NCI-H510A treated with DMSO at 0.1 percent for 48 hours (cell line): ENCODE data around the gene RHOD.

Experiments
- DNase-seq: peaks from one replicate; lab custom pipeline; 2025; lab: John Stamatoyannopoulos, UW

RHOD gene

DNA sequence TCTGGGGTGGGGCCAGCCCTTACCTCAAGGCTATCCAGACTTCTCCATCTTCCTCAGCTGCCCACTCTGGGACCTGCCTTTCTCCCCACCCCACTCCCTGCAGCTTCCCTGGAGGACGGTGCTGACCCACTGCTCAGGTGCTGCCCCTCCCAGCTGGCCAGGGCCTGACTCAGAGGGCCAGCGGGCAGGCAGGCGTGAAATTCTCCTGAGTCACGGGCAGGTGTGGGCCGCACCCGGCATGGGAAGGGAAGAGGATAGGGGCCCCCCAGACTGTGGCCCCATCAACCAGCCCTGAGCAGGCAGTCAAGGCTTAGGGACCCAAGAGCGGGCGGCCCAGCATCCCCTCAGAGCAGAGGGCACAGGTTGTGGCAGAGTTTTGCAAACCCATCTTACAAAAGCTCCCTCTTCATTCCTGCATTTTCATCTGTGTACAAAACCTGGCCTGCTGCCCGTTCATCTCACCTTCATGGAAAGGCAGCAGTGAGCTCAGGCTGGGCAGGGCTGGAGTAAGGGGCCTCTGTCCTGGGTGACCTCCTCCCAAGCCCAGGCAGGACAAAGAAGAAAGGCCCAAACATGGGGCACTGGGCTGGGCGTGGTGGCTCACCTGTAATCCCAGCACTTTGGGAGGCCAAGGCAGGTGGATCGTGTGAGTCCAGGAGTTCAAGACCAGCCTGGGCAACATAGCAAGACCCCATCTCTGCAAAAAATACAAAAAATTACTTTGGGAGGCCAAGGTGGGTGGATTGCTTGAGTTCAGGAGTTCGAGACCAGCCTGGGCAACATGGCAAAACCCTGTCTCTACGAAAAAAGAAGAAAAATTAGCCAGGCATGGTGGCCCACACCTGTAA, 6.1 kb downstream of the RHOD start:
- no peak for DNase-seq

DNA sequence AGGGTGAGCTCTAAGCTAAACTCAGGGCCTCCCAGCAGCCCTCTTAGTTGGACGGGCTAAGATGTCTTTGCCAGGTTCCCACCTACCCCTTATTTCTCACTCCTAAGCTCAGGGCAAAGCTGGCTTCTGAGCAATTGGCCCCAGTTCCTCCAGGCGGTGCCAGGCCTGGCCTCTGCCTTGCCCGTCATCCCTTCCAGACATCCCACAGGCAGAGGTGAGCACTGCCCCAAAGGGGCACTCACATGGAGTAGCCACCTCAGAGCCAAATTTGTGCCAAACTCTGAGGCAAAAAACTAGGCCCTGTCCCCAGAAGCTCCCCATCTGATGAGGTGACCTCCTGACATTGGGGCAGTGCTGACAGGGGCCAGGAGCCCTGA, 9.7 kb downstream of the RHOD start:
- DNase-seq: no peak

DNA sequence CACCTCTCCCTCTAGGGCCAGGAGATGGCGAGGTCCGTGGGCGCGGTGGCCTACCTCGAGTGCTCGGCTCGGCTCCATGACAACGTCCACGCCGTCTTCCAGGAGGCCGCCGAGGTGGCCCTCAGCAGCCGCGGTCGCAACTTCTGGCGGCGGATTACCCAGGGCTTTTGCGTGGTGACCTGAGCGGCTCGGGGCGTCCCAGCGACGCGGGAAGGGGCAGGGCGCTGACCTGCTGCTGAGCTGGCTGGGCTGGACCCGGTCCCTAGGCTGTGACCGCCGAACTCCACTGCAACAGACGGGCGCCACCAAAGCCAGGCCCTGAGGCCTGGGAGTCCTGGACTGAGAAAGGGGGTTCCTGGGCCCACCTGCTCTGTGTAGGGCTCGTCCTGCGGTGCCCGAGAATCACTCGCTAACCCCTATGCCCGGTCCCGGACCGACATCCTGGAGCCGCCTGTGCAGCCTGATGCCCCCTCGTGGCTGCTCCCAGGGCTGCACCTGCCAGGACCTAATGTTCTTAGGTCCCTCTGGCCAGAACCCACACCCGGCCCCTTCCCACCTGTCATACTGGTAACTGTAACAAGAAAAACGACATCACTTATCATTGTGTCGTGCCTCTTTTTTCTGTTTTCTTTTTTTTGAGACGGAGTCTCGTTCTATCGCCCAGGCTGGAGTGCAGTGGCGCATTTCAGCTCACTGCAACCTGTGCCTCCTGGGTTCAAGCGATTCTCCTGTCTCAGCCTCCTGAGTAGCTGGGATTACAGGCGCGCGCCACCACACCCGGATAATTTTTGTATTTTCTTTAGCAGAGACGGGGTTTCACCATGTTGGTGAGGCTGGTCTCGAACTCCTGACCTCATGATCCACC, 15.0 kb downstream of the RHOD start:
- peak; percentile 25 for DNase-seq

DNA sequence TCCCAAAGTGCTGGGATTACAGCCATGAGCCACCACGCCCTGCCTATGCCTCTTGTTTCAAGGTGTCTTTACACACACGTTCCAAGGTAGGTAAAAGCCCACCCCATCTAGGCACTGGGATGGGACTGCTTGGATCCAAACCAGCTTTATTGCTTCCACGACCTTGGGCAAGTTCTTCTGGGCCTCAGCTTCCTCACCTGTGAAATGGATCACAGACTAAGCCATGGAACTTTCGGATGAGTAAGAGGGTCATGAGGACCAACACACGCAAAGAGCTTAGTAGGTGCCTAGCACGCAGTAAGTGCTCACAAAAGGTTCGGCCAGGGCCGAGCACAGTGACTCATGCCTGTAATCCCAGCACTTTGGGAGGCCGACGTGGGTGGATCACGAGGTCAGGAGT, 15.6 kb downstream of the RHOD start:
- no peak for DNase-seq

DNA sequence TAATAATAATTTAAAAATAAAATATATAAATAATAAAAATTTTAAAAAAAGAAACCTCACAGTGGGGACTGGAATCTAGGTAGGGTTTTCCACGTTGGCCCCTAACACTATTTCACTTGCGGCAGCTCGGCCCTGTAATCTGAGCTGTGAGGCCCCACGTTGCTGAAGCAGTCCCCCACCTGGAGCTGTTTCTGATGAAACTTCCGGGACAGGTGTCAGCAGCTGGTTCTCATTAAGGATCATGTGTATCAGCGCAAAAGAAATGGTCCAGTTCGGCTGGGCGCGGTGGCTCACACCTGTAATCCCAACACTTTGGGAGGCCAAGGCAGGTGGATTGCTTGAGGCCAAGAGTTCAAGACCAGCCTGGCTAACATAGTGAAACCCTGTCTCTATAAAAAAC, 17.3 kb downstream of the RHOD start:
- no peak for DNase-seq

DNA sequence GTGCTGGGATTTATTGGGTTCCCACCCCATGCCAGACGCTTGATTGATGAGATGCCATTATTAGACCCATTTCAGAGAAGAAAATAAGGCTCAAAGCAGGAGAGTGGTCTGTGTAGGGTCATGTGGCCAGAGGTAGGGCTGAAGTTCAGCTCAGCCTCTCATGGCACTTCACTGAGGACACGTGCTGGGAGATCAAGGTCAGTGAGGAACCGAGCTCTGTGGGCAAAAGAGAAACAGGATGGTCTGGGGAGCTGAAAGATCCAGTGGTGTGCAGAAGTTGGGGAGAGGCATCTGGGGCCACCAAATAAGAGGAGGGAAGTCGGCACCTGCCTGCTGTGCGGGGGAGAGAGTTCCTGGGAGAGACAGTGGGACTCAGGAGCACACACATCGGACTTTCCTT, 19.6 kb downstream of the RHOD start:
- DNase-seq: no peak

DNA sequence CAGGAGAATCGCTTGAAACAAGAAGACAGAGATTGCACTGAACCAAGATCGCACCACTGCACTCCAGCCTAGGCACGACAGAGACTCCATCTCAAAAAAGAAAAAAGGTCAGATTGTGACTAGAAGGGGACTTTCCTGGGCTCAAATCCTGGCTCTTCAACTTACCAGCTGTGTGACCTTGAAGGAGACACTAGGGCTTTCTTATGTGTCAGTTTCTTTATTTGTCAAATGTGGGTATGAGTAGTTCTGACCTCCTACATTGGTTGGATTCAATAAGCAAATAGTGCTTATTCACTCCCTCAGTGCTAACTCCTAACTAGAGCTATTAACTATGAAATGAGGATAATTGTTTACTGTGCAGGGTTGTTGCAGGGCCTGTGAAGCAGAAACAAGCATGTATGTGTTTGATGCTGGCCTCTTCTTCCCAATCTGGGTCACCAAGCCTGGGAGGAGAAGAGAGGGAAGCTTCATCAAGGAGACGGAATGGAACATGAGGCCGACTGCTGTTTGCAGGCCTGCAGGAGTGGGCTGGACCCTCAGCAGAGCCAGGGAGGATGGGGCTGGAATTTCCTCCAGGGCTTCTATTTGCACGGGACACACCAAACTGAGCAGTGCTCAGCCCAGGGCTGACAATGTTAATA, 22.5 kb downstream of the RHOD start:
- DNase-seq: no peak

DNA sequence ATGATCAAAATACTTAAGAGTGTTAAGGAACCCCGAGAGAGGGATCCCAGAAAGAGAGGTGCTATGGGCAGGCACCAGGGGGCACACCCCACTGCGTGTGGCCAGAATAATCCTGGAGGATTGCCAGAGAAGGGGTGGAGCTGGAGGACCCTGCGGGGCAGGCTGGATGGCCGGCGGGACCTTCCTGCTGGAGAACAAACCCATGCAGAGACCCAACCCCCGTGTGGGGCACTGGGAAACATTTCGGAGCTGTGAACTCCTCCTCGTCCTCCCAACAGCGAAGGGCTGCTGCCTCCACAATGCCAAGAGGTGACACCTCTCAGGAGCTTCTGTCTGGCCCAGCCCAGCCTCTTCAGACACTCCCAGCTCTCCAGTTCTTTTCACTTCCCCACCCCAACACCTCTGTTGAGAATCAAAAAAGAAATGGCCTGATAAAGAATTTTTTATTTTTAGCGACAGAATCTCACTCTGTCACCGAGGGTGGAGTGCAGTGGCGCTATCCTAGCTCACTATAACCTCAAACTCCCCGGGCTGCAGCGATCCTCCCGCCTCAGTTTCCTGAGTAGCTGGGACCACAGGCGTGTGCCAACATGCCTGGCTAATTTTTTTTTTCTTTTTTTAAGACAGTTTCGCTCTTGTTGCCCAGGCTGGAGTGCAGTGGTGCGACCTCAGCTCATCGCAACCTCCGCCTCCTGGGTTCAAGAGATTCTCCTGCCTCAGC, 25.6 kb downstream of the RHOD start:
- no peak for DNase-seq

DNA sequence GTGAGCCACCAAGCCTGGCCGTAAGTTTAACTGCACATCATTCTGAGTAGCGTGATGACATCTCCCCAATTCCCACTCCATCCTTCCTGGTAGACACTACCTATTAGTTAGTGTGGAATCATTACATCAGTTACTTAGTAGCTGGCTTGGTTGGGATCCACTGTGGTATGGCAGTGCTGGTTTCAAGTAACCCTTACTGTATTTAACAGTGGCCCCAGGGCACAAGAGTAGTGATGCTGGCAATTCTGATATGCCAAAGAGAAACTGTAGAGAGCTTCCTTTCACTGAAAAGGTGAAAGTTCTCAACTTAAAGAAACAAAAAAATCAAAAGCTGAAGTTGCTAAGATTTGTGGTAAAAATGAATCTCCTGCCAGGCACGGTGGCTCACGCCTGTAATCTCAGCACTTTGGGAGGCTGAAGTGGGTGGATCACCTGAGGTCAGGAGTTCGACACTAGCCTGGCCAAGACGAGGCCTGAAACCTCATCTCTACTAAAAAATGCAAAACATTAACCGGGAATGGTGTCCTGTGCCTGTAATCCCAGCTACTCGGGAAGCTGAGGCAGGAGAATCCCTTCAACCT, 27.2 kb downstream of the RHOD start:
- no peak for DNase-seq

DNA sequence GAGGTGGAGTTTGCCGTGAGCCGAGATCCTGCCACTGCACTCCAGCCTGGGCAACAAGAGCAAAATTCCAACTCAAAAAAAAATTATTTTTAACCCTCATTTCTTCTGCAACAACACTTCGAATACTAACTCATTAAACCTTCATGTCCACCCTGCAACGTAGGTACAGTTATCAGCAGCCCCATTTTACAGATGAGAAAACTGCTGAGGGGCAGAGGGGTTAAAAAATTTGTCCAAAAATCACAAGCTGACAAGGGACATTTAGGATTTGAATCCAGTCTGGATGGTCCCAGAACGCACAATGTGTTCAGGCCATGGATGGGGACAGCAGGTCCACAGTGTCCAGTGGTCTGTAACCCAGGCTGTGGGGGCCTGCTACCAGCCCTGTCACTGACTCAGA, 29.0 kb downstream of the RHOD start:
- DNase-seq: no peak

DNA sequence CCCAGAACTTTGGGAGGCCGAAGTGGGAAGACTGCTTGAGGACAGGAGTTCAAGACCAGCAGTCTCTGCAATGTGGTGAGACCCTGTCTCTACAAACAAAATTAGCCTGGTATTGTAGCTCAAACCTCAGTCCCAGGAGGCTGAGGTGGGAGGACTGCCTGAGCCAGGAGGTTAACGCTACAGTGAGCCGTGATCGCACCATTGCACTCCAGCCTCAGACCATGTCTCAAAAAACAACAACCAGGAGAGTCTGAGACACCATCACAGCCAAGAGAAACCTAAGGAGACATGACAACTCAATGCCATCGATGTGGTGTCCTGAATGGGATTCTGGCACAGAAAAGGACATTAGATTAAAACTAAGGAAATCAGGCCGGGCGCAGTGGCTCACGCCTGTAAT, 34.1 kb downstream of the RHOD start:
- DNase-seq: no peak

DNA sequence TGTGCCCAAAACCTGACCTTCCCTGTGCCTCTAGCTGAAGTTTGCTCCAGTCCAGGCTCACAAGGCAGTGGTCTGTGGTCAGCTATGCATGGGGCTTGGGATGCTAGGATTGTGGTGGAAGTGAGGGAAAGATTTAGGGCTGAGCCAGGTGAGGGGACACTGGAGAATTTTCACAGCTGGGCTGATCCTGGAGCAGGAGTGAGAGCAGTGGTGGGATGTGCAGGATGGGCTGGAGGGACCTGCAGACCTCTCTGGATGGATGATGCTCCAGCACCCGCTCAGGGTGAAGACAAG, 38.5 kb downstream of the RHOD start:
- DNase-seq: no peak

DNA sequence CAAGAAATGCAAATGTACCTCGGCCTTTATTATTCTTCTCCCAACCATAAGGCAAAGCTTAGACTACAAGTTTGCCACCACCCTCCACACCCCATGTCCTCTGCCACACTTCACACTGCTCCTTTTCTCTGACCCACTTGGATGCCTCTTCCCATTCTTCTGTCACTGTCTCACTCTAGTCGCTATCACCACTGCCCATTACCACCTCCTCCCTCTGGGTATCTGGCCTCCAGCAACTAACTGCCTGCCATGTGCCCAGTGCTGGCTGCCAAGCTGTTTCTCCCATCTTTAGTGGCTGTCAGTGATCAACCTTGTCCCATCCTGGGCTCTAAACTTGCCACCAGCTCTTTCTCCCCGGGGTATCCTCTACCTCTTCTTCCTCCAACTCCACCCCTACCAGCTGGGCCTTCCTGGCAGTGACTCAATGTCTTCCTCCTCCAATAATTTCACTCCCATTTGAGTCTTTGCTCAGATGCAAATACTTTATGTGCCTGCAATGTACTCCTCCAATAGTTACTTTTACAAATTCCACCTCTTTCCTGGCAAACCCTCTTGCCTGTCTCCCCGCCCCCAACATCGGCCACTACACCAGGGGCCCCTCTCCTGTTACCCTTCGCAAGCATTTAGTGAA, 42.3 kb downstream of the RHOD start:
- no peak for DNase-seq

DNA sequence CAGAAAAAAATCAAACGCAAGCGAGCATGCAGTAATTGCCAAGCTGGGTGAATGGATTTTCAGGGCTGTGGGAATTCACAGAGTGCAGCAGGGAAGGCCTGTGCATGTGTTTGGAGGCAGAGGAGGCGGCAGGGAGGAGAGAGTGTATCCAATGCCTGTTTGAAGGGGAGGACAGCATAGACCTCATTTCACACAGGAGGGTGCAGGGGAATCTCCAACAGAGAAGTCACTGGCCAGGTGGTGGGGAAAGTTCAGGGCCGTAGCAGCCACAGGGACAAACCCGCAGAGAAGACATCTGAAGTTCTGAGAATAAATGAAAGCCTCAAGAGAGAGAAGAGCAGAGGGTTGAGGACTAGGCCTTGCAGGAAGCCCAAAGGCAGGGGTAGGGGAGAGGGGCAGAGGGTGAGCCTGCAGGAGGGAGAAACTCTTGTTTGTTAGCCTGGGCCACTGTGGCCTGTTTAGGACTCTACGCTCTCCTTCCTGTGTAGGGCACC, 43.2 kb downstream of the RHOD start:
- DNase-seq: no peak

DNA sequence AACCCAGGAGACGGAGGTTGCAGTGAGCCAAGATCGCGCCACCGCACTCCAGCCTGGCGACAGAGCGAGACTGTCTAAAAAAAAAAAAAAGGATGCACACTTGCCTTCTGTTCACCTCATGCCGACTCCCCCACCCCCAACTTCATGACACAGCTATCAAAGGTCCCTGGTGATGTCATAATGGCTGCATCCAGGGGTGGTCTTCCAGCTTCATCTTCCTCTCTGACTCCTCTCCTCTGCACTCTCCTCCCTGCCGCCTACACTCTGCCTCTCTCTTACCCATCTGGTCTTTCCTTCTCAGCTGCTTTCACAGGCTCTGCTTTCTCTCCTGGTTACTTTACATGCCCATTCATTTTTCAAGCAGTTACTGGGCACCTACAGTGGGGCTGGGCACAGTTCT, 46.0 kb downstream of the RHOD start:
- DNase-seq: no peak

DNA sequence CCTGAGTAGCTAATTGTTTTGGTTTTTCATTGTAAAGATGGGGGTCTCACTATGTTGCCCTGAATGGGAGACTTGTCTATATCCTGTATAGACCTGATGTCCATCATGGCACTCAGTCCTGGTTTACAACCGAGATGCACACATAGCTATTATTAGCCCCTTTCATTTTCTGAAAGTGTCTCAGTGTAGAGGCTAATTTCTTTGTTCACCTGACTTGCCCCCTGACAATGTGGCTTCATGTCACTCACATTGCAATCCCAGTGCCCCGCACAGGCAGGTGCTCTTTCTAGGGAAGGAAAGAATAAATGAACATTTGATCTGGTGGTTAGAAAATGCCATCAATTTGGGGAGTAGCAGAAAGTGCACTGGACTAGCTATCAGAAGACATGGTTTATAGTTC, 49.3 kb downstream of the RHOD start:
- DNase-seq: no peak

DNA sequence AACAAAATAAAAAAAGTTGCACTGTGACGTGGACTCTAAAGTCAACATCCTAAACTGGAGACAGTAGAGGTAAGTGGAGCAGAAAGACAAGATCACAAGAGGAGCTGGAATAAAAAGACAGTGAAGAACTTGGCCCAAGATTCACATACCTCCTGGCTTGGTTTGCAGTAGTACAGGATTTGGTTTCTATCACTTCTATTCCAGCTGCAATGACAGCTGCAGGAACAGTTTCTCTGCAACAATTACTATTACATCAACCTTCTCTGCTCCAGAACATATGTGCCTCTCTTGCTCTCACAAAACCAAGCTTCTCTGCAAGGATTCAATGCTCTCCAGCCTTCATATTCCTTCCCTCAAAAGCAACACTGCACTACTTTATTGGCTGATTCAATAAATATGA, 54.6 kb downstream of the RHOD start:
- DNase-seq: no peak

DNA sequence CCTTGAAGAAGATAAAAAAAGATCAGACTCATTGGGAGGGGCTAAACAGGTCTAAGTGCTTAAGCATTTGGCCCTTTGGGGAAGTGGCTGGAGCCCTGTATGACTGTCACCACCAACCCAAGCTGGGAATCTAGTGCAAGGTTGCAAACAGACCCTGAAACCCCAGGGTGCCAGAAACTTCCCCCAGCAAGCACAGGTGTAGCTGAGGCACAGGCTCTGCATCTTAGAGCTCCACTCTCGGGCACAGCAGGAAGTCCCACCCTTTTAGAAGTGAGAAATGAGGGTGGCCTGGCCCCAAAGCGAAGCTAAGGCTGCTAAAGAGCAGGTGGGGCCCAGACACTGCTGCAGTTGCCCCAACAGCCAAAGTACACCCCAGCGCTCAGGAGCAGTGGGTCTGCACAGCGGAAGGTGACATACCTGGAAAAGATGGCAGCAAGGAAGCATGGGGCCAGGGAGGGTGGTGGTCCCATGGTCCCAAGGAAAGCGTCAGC, 56.6 kb downstream of the RHOD start:
- no peak for DNase-seq

DNA sequence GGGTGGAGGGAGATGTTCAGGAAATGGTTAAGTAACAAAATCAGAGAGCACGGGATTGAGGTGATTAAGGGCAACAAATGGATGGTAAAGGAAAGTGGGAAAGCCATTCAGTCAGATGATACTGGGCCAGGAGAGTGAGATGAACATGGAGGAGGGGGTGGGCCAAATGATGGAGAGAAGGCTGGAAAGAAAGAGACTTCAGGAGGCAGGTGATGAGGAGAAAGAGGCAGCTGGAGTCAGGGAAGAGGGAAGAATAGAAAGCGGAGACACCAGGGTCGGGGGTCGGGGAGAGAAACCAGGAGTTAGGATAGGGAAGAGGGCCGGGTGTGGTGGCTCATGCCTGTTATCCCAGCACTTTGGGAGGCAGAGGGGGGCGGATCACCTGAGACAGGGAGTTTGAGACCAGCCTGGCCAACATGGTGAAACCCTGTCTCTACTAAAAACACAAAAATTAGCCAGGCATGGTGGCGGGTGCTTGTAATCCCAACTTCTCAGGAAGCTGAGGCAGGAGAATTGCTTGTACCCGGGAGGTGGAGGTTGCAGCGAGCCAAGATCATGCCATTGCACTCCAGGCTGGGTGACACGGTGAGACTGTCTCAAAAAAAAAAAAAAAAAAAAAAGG, 57.7 kb downstream of the RHOD start:
- DNase-seq: no peak

DNA sequence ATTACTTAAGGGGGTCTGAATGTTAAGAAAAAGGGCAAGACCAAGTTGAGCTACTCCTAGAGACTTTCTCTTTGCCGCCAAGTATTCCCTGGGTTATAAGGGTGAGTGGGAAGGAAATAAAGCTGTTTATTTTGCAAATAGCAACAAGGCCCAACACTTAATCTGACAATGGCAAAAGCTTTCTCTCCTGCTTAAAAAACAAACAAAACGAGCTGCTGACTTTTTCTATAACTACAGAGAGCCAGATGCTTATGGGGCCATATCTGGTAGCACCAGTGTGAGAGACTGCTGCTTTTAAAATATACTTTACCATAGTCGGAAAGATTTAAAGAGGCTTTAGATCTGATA, 60.1 kb downstream of the RHOD start:
- no peak for DNase-seq

DNA sequence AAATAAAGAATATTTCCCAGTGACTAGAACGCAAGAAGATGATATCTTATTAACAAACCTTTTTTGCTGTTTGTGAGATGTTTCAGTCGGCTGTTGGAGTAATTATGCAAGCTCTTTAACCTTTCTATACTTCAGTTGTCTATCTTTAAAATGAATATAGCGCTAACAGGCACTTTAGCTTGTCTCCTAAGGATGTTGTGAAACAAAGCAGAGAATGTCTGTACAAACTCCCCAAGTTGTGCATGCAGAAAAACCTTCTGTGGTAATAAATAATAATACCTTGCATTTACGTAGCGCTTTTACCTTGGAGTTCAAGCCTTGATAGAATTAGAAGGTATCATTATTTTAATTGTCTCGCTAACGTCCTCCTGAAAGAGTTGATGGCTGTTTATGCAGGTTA, 60.5 kb downstream of the RHOD start:
- peak; percentile 68 for DNase-seq
